IPS-20b (cell line): Measurements from ENCODE around the gene TMEM256.

Experiments used
- H3K27ac ChIP-seq: one replicate; pipeline ENCODE4 v1.5.1; 2013; ENCODE audit warnings: low read length
- H3K27me3 ChIP-seq: 2 replicates; pipeline ENCODE4 v1.6.1; 2013; ENCODE audit warnings: mild to moderate bottlenecking, low read length, inconsistent platforms; ENCODE audit not compliant: insufficient read depth
- H3K36me3 ChIP-seq: 2 replicates; pipeline ENCODE4 v1.6.1; 2013; ENCODE audit warnings: low read depth, mild to moderate bottlenecking, inconsistent platforms, low read length, moderate library complexity; ENCODE audit not compliant: insufficient read depth
- H3K4me1 ChIP-seq: 2 replicates; pipeline ENCODE4 v1.6.1; 2013; ENCODE audit warnings: mild to moderate bottlenecking, control low read depth, inconsistent platforms, low read length, moderate library complexity; ENCODE audit not compliant: insufficient read depth
- H3K4me3 ChIP-seq: 2 replicates; pipeline ENCODE4 v1.5.1; 2013; ENCODE audit warnings: mild to moderate bottlenecking, low read length, inconsistent platforms
- H3K9ac ChIP-seq: 2 replicates; pipeline ENCODE4 v1.6.1; 2013; ENCODE audit warnings: low read depth, mild to moderate bottlenecking, inconsistent platforms, low read length, moderate library complexity
- H3K9me3 ChIP-seq: 2 replicates; pipeline ENCODE4 v1.6.1; 2013; ENCODE audit warnings: mild to moderate bottlenecking, low read depth, low read length, inconsistent platforms; ENCODE audit not compliant: insufficient read depth

TMEM256 gene

DNA sequence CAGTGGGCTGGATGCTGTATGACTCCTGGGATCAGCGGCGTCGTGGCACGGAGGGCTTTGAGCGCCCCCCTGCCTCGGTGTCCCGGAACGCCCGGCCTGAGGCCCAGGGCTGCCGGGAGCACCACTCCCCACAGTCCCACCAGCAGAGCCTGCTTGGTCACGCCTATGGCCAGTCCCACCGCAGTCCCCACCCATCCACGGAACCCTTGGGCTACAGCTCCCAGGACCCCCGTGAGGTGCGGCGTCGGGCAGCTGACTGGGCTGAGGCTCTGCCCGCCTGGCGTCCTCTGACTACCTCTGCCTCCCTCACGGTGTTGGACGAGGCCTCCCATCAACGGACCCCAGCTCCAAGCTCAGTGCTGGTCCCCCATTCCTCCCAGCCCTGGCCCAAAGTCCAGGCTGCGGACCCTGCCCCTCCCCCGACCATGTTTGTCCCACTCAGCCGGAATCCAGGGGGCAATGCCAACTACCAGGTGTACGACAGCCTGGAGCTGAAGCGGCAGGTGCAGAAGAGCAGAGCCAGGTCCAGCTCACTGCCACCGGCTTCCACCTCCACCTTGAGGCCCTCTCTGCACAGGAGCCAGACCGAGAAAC, 23.1 kb upstream of the TMEM256 start:
- Histone ChIP-seq H3K27ac (no peak overlapping the region), H3K4me1 (no peaks in the 10 kb centered on the region), H3K4me3 (no peak overlapping the region), H3K27me3 (no peaks in the 10 kb centered on the region), H3K9ac (no peak overlapping the region), H3K36me3 (no peaks in the 10 kb centered on the region), H3K9me3 (no peaks in the 10 kb centered on the region)

DNA sequence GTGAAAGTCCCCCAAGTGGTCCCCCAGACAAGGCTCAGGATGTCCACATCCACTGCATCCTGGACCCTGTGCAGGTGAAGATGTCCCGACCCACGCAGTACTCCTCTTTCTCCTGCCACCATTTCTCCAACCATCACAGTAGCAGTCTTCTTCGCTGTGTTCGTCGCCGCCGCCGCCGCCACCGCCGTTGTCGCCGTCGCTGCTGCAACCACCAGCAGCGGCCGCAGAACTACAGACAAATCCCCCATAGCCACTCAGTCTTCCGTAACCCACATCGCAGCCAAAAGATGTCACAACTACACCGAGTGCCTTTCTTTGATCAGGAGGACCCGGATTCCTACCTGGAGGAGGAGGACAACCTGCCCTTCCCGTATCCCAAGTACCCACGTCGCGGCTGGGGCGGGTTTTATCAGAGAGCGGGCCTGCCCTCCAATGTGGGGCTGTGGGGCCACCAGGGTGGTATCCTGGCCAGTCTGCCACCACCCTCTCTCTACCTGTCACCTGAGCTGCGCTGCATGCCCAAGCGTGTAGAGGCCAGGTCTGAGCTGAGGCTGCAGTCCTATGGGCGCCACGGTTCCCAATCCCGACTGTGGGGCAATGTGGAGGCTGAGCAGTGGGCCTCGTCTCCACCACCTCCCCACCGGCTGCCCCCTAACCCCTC, 22.4 kb upstream of the TMEM256 start:
- no peak overlapping the region for H3K9ac ChIP-seq
- no peaks in the 10 kb centered on the region for H3K27me3 ChIP-seq
- H3K27ac ChIP-seq, result no peak overlapping the region
- no peaks in the 10 kb centered on the region for H3K4me1 ChIP-seq
- no peaks in the 10 kb centered on the region for H3K9me3 ChIP-seq
- H3K4me3 ChIP-seq, result no peak overlapping the region
- H3K36me3 ChIP-seq, result no peaks in the 10 kb centered on the region

- Histone ChIP-seq H3K9ac (no peak overlapping the region), H3K27ac (no peak overlapping the region), H3K4me3 (no peak overlapping the region), H3K36me3 (no peaks in the 10 kb centered on the region), H3K4me1 (no peaks in the 10 kb centered on the region), H3K27me3 (no peaks in the 10 kb centered on the region), H3K9me3 (no peaks in the 10 kb centered on the region)
Observed at GRCh38 chr17:7425756-7426155, 21.9 kb upstream of the TMEM256 start.

- Histone ChIP-seq H3K27ac (no peak within 1 kb of the TSS), H3K36me3 (no peaks in the 10 kb centered on the region), H3K27me3 (no peaks in the 10 kb centered on the region), H3K4me3 (no peak within 1 kb of the TSS), H3K4me1 (no peaks in the 10 kb centered on the region), H3K9me3 (no peaks in the 10 kb centered on the region), H3K9ac (no peak within 1 kb of the TSS)
Observed at GRCh38 chr17:7425316-7425715, 21.4 kb upstream of the TMEM256 start, which contains the start of gene SPEM2. Gene SPEM2 (plus strand): TSS chr17:7425616. CDS start chr17:7425689, 73 bp downstream.

- Histone ChIP-seq H3K27ac (no peak overlapping the region), H3K9me3 (no peaks in the 10 kb centered on the region), H3K9ac (no peak overlapping the region), H3K4me3 (no peak overlapping the region), H3K27me3 (no peaks in the 10 kb centered on the region), H3K4me1 (peaks cover 2% of the 10 kb centered on the region), H3K36me3 (no peaks in the 10 kb centered on the region)
Observed at GRCh38 chr17:7423679-7424078, 19.8 kb upstream of the TMEM256 start.

- H3K4me1 ChIP-seq, result peaks cover 6% of the 10 kb centered on the region
- no peaks in the 10 kb centered on the region for H3K9me3 ChIP-seq
- H3K9ac ChIP-seq, result no peak overlapping the region
- H3K4me3 ChIP-seq, result no peak overlapping the region
- H3K27me3 ChIP-seq, result no peaks in the 10 kb centered on the region
- H3K27ac ChIP-seq, result no peak overlapping the region
- H3K36me3 ChIP-seq, result peaks cover 11% of the 10 kb centered on the region
Observed at GRCh38 chr17:7421186-7421585, 17.3 kb upstream of the TMEM256 start.

DNA sequence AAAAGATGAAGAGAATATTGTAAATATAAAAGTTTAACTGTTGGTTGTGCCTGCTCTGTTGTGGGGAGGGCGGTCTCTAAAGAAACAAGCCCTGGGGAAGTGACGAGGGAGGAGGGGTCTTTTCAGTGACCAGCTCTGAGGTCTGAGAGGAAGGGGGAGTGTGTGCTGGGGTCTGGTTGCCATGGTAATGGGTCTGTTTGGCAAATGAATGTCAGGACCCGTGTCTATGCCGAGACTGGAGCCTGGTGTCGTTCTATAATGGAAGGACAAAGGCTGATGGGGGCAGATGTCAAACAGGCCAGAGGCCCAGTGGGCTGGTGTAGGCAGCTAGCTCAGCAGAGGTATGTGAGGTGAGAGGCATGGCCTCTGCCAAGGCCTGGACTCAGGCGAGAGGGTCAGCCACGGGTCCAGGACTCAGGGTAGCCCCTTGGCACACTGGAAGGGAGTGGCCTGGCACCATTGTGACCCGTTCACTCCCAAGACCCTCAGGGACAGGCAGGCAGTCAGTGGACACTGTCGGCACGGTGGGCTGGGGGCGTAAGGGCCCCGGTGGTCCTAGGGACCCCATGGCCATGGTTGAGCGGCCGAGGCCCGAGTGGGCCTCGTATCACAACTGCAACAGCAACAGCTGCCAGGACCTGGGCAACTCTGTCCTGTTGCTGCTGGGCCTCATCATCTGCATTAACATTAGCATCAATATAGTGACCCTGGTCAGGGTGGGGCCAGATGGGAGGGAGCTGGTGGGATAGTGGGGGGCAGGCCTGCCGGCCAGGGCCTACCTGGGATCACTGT, 16.1 kb upstream of the TMEM256 start, which contains the start of gene SPEM1:
Gene SPEM1 (plus strand): TSS at position 506 of the 792 bp plus-strand sequence. CDS start 61 bp downstream, at position 567.
- no peak within 1 kb of the TSS for H3K4me3 ChIP-seq
- H3K9me3 ChIP-seq, result no peaks in the 10 kb centered on the region
- H3K4me1 ChIP-seq, result peaks cover 6% of the 10 kb centered on the region
- no peak within 1 kb of the TSS for H3K27ac ChIP-seq
- no peak within 1 kb of the TSS for H3K9ac ChIP-seq
- no peaks in the 10 kb centered on the region for H3K27me3 ChIP-seq
- H3K36me3 ChIP-seq, result peaks cover 22% of the 10 kb centered on the region

- peaks cover 27% of the 10 kb centered on the region for H3K36me3 ChIP-seq
- no peaks in the 10 kb centered on the region for H3K9me3 ChIP-seq
- no peak overlapping the region for H3K9ac ChIP-seq
- no peak overlapping the region for H3K4me3 ChIP-seq
- peaks cover 6% of the 10 kb centered on the region for H3K4me1 ChIP-seq
- no peak overlapping the region for H3K27ac ChIP-seq
- H3K27me3 ChIP-seq, result no peaks in the 10 kb centered on the region
Observed at GRCh38 chr17:7418472-7419152, 14.7 kb upstream of the TMEM256 start.

DNA sequence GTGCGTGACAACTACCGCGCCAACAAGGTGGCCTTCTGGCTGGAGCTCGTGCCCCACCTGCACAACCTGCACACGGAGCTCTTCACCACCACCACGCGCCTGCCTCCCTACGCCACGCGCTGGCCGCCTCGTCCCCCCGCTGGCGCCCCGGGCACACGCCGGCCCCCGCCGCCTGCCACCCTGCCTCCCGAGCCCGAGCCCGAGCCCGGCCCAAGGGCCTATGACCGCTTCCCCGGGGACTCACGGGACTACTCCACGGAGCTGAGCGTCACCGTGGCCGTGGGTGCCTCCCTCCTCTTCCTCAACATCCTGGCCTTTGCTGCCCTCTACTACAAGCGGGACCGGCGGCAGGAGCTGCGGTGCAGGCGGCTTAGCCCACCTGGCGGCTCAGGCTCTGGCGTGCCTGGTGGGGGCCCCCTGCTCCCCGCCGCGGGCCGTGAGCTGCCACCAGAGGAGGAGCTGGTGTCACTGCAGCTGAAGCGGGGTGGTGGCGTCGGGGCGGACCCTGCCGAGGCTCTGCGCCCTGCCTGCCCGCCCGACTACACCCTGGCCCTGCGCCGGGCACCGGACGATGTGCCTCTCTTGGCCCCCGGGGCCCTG, 13.3 kb upstream of the TMEM256 start:
- Histone ChIP-seq H3K4me1 (peaks cover 6% of the 10 kb centered on the region), H3K9me3 (no peaks in the 10 kb centered on the region), H3K4me3 (no peak overlapping the region), H3K9ac (no peak overlapping the region), H3K27ac (no peak overlapping the region), H3K27me3 (no peaks in the 10 kb centered on the region), H3K36me3 (peaks cover 35% of the 10 kb centered on the region)

DNA sequence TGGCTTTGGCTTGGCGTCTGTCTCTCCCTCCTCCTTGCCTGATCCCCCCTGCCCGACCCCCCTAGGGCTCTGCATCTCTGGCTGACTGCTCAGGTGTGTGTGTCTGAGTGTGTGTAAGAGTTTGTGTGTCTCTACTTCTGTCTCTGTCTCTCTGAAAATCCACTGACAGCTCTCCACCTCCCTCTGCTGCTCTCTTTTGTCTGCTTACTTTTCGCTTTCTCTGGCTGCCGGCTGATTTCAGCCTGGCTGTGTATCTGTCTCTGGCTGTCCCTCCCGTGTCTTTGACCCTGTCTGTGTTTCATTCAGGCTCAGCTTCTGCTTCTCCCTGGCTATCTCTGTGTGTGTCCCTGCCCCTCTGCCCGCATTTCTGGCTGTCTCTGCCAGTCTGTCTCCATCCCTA, 12.4 kb upstream of the TMEM256 start:
- Histone ChIP-seq H3K9ac (no peak overlapping the region), H3K36me3 (peaks cover 36% of the 10 kb centered on the region), H3K27me3 (no peaks in the 10 kb centered on the region), H3K27ac (no peak overlapping the region), H3K9me3 (no peaks in the 10 kb centered on the region), H3K4me1 (peaks cover 6% of the 10 kb centered on the region), H3K4me3 (no peak overlapping the region)

DNA sequence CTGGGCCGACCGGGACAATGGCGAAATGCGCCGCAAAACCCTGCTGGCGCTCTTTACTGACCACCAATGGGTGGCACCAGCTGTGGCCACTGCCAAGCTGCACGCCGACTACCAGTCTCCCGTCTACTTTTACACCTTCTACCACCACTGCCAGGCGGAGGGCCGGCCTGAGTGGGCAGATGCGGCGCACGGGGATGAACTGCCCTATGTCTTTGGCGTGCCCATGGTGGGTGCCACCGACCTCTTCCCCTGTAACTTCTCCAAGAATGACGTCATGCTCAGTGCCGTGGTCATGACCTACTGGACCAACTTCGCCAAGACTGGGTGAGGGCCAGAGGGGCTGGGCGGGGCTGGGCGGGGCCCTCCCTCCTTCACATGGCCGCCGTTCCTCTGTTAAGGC, 11.9 kb upstream of the TMEM256 start:
- Histone ChIP-seq H3K27ac (no peak overlapping the region), H3K4me3 (no peak overlapping the region), H3K9ac (no peak overlapping the region), H3K4me1 (peaks cover 6% of the 10 kb centered on the region), H3K27me3 (no peaks in the 10 kb centered on the region), H3K9me3 (no peaks in the 10 kb centered on the region), H3K36me3 (peaks cover 36% of the 10 kb centered on the region)
